Endothelial cell of umbilical vein (primary cell): Measurements from ENCODE around the gene GUCA2A.

ENCODE experiments used
- EZH2 ChIP-seq: IDR thresholded peaks from 2 replicates; pipeline ENCODE4 v1.6.1; 2012; ENCODE audit warnings: borderline replicate concordance, low read depth, mild to moderate bottlenecking, moderate library complexity, low read length, inconsistent platforms; ENCODE audit not compliant: severe bottlenecking
- GATA2 ChIP-seq: IDR thresholded peaks from 2 replicates; pipeline ENCODE4 v1.7.0; 2011; ENCODE audit warnings: low read depth, mild to moderate bottlenecking, moderate library complexity, mixed read lengths, low read length; ENCODE audit not compliant: insufficient read length, insufficient read depth
- MYC ChIP-seq: IDR thresholded peaks from one replicate; pipeline ENCODE4 v1.6.1; 2011; ENCODE audit warnings: mild to moderate bottlenecking, low read depth, low read length
- POLR2A ChIP-seq: IDR thresholded peaks from 2 replicates; pipeline ENCODE4 v1.6.1; 2012; ENCODE audit warnings: low read depth, mild to moderate bottlenecking, control low read depth, low read length
- POLR2AphosphoS5 ChIP-seq: IDR thresholded peaks from 2 replicates; pipeline ENCODE4 v1.6.1; 2012; ENCODE audit warnings: low read depth, mild to moderate bottlenecking, control low read depth, low read length, moderate library complexity; ENCODE audit not compliant: insufficient read depth
- TF ChIP-seq, protein P1 (sequence below), 2 donors: IDR thresholded peaks; 1 replicate in 1 of 2; 2 replicates in 1 of 2; pipeline ENCODE4 v1.5.1; 2011; ENCODE audit warnings: low read length in 2 of 2, mild to moderate bottlenecking in 2 of 2, moderate library complexity in 2 of 2, control low read depth in 1 of 2, inconsistent platforms in 1 of 2, low read depth in 1 of 2; ENCODE audit not compliant: insufficient read depth in 1 of 2; ENCODE audit errors: extremely low read depth in 1 of 2
- TF ChIP-seq, protein P2 (sequence below): IDR thresholded peaks from 2 replicates; pipeline ENCODE4 v1.6.1; 2011; ENCODE audit not compliant: insufficient read depth, insufficient read length

DNA sequence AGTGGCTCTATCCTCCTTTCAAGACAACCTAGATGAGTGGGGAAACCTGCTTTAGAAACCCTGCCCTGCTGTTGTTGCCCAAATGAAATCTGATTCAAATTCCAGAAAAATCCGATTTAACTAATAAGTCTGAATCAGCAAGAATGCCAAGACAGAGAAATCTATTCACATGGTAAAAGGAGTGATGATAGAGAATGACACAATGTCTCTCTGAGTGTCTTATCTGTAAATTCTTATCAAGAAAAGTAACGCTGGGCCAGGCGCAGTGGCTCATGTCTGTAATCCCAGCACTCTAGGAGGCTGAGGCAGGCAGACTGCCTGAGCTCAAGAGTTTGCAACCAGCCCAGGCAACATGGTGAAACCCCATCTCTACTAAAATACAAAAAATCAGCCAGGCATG, 13.7 kb upstream of the GUCA2A start:
- TF ChIP-seq POLR2A = no peak
- TF ChIP-seq, protein P1, sequence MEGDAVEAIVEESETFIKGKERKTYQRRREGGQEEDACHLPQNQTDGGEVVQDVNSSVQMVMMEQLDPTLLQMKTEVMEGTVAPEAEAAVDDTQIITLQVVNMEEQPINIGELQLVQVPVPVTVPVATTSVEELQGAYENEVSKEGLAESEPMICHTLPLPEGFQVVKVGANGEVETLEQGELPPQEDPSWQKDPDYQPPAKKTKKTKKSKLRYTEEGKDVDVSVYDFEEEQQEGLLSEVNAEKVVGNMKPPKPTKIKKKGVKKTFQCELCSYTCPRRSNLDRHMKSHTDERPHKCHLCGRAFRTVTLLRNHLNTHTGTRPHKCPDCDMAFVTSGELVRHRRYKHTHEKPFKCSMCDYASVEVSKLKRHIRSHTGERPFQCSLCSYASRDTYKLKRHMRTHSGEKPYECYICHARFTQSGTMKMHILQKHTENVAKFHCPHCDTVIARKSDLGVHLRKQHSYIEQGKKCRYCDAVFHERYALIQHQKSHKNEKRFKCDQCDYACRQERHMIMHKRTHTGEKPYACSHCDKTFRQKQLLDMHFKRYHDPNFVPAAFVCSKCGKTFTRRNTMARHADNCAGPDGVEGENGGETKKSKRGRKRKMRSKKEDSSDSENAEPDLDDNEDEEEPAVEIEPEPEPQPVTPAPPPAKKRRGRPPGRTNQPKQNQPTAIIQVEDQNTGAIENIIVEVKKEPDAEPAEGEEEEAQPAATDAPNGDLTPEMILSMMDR (IDR thresholded peaks at IDR 0.05; ENCODE audit: extremely low read depth in 1 of 2, insufficient read depth in 1 of 2, low read depth in 1 of 2, low read length in 2 of 2) = no peak
- no peak for TF ChIP-seq MYC
- no peak for TF ChIP-seq EZH2
- TF ChIP-seq GATA2 = no peak
- TF ChIP-seq POLR2AphosphoS5 = no peak
- TF ChIP-seq, protein P2, sequence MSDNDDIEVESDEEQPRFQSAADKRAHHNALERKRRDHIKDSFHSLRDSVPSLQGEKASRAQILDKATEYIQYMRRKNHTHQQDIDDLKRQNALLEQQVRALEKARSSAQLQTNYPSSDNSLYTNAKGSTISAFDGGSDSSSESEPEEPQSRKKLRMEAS = no peak
